Measurements from ENCODE around the gene TNFRSF25. TPM values are rescaled to one million over a fixed set of nuclear protein-coding genes. Genes with fewer than 3 reads are reported as not detected.
"Not testable (repeated sequence)": the region's sequence is repeated elsewhere in the genome, so short reads cannot be mapped to it uniquely, and the experiment has no call there.

TNFRSF25 gene
- total RNA-seq, 1 donor from 2014 or later, result 8.2 TPM

GRCh38 chr1:6443339-6444115, 22.4 kb downstream of the TNFRSF25 start:
- no peak for TF ChIP-seq CTCF (IDR thresholded peaks at IDR 0.05)
- H3K27ac ChIP-seq, result no peak overlapping the region
- H3K27me3 ChIP-seq (ENCODE audit: low read depth), result peaks cover 58% of the 10 kb centered on the region
- H3K9me3 ChIP-seq, result no peaks in the 10 kb centered on the region
- DNase-seq (no peak), ATAC-seq (no peak)
- no peaks in the 10 kb centered on the region for H3K36me3 ChIP-seq
- no peak overlapping the region for H3K4me3 ChIP-seq
- intact Hi-C loops (cut with DNase I), result no loop called here
- no peaks in the 10 kb centered on the region for H3K4me1 ChIP-seq

GRCh38 chr1:6441586-6441985, 24.4 kb downstream of the TNFRSF25 start:
- DNase-seq, result no peak
- Histone ChIP-seq H3K4me3 (no peak overlapping the region), H3K27me3 (ENCODE audit: low read depth) (peaks cover 54% of the 10 kb centered on the region), H3K27ac (no peak overlapping the region), H3K4me1 (no peaks in the 10 kb centered on the region), H3K36me3 (no peaks in the 10 kb centered on the region), H3K9me3 (no peaks in the 10 kb centered on the region)
- ATAC-seq, result no peak
- no peak for TF ChIP-seq CTCF (IDR thresholded peaks at IDR 0.05)
- intact Hi-C loops (cut with DNase I), result no loop called here

GRCh38 chr1:6440198-6441126, 25.5 kb downstream of the TNFRSF25 start:
- no peaks in the 10 kb centered on the region for H3K36me3 ChIP-seq
- no peaks in the 10 kb centered on the region for H3K9me3 ChIP-seq
- intact Hi-C loops (cut with DNase I), result no loop called here
- ATAC-seq, result peak; percentile 81 to 83
- H3K4me1 ChIP-seq, result no peaks in the 10 kb centered on the region
- peaks cover 49% of the 10 kb centered on the region for H3K27me3 ChIP-seq (ENCODE audit: low read depth)
- peak overlapping the region; percentile 6 for H3K4me3 ChIP-seq
- DNase-seq, result peak; percentile 78
- peak; percentile 29 for TF ChIP-seq CTCF (IDR thresholded peaks at IDR 0.05)
- H3K27ac ChIP-seq, result no peak overlapping the region

- peak; percentile 95 for TF ChIP-seq CTCF (IDR thresholded peaks at IDR 0.05)
- Histone ChIP-seq H3K4me3 (no peak overlapping the region), H3K4me1 (no peaks in the 10 kb centered on the region), H3K36me3 (no peaks in the 10 kb centered on the region), H3K27ac (no peak overlapping the region), H3K9me3 (no peaks in the 10 kb centered on the region), H3K27me3 (ENCODE audit: low read depth) (peaks cover 49% of the 10 kb centered on the region)
- intact Hi-C loops (cut with DNase I), result no loop called here
- peak; percentile 72 for DNase-seq
- ATAC-seq, result peak; percentile 70 to 77
These were observed 27.9 kb downstream of the TNFRSF25 start for GRCh38 chr1:6438047-6438525.

- H3K9me3 ChIP-seq; H3K36me3 ChIP-seq; ATAC-seq; H3K4me1 ChIP-seq; intact Hi-C loops (cut with DNase I); H3K27ac ChIP-seq; DNase-seq; H3K4me3 ChIP-seq: not testable (repeated sequence)
- peaks cover 48% of the 10 kb centered on the region for H3K27me3 ChIP-seq (ENCODE audit: low read depth)
These were observed 28.8 kb downstream of the TNFRSF25 start for GRCh38 chr1:6437012-6437700.

- H3K4me1 ChIP-seq; intact Hi-C loops (cut with DNase I); H3K27ac ChIP-seq; H3K9me3 ChIP-seq; DNase-seq; ATAC-seq; H3K36me3 ChIP-seq; H3K4me3 ChIP-seq: not testable (repeated sequence)
- peaks cover 41% of the 10 kb centered on the region for H3K27me3 ChIP-seq (ENCODE audit: low read depth)
These were observed 29.7 kb downstream of the TNFRSF25 start for GRCh38 chr1:6436277-6436676.

All from lower lobe of right lung (tissue), 2 donors.